GM23338 (cell line): ENCODE data around the gene VPS37B. TPM values are rescaled to one million over a fixed set of nuclear protein-coding genes. Genes with fewer than 3 reads are reported as not detected.

Experiments
- ATAC-seq: fragments of 200-7000 bp; cut with Tn5 transposase; 3 replicates; pipeline ENCODE4 v1.9.1; 2020
- DNase-seq: peaks from one replicate; pipeline ENCODE4 v3.0.0-alpha.2; 2015; ENCODE audit warnings: low spot score
- H2AFZ ChIP-seq: fragments of 200-600 bp; sonication (generic); 2 replicates; pipeline ENCODE4 v1.8.0; 2016; ENCODE audit warnings: antibody characterized with exemption, mild to moderate bottlenecking, moderate library complexity
- H3F3A ChIP-seq: fragments of 200-600 bp; sonication (generic); replicated peaks from 2 replicates; pipeline ENCODE4 v1.8.0; 2017; ENCODE audit warnings: antibody characterized with exemption, mixed run types, low read depth
- H3K27ac ChIP-seq: fragments of 200-600 bp; sonication (generic); 2 replicates; pipeline ENCODE4 v1.6.1; 2016; ENCODE audit warnings: low read depth
- H3K27me3 ChIP-seq: fragments of 200-600 bp; sonication (generic); 2 replicates; pipeline ENCODE4 v1.8.0; 2016; ENCODE audit warnings: mild to moderate bottlenecking, mixed run types, moderate library complexity; ENCODE audit not compliant: insufficient read depth
- H3K36me3 ChIP-seq: fragments of 200-600 bp; sonication (generic); 2 replicates; pipeline ENCODE4 v1.8.0; 2016; ENCODE audit warnings: mild to moderate bottlenecking; ENCODE audit not compliant: insufficient read depth
- H3K4me1 ChIP-seq: fragments of 200-600 bp; sonication (generic); 2 replicates; pipeline ENCODE4 v1.8.0; 2016; ENCODE audit warnings: mild to moderate bottlenecking, moderate library complexity; ENCODE audit not compliant: insufficient read depth
- H3K4me2 ChIP-seq: fragments of 200-600 bp; sonication (generic); 2 replicates; pipeline ENCODE4 v1.7.1; 2017; ENCODE audit warnings: mixed run types
- H3K4me3 ChIP-seq: fragments of 200-600 bp; sonication (generic); 2 replicates; pipeline ENCODE4 v1.6.1; 2016; ENCODE audit warnings: mixed run types
- H3K79me2 ChIP-seq: fragments of 200-600 bp; sonication (generic); replicated peaks from 2 replicates; pipeline ENCODE4 v1.8.0; 2017; ENCODE audit warnings: mild to moderate bottlenecking; ENCODE audit not compliant: insufficient read depth
- H3K9me2 ChIP-seq: fragments of 200-600 bp; sonication (generic); 2 replicates; pipeline ENCODE4 v1.8.0; 2017; ENCODE audit not compliant: insufficient read depth
- H4K20me1 ChIP-seq: fragments of 200-600 bp; sonication (generic); replicated peaks from 2 replicates; pipeline ENCODE4 v1.8.0; 2017; ENCODE audit warnings: mild to moderate bottlenecking; ENCODE audit not compliant: insufficient read depth
- H3K27ac Mint-ChIP-seq: 2 replicates; pipeline ENCODE4 v1.8.0; 2020; ENCODE audit warnings: inconsistent platforms, mild to moderate bottlenecking, moderate library complexity, mixed read lengths
- H3K27me3 Mint-ChIP-seq: 3 replicates; pipeline ENCODE4 v1.8.0; 2022; ENCODE audit warnings: low read depth, mild to moderate bottlenecking, moderate library complexity, mixed read lengths, inconsistent platforms; ENCODE audit not compliant: insufficient read depth, poor library complexity
- H3K36me3 Mint-ChIP-seq: 3 replicates; pipeline ENCODE4 v1.8.0; 2021; ENCODE audit warnings: low read depth, mild to moderate bottlenecking, inconsistent platforms, moderate library complexity, mixed read lengths
- H3K4me1 Mint-ChIP-seq: 3 replicates; pipeline ENCODE4 v1.8.0; 2020; ENCODE audit warnings: mild to moderate bottlenecking, inconsistent platforms, mixed read lengths
- H3K4me3 Mint-ChIP-seq: 3 replicates; pipeline ENCODE4 v1.8.0; 2021; ENCODE audit warnings: moderate library complexity, mild to moderate bottlenecking, inconsistent platforms, mixed read lengths
- H3K9me3 Mint-ChIP-seq: 3 replicates; pipeline ENCODE4 v1.8.0; 2020; ENCODE audit warnings: moderate library complexity, mild to moderate bottlenecking, inconsistent platforms, mixed read lengths
- CREB1 ChIP-seq: fragments of 250-450 bp; sonication (Bioruptor Pico); IDR thresholded peaks from 2 replicates; pipeline ENCODE4 v1.5.0; 2020; ENCODE audit warnings: low read depth, mild to moderate bottlenecking, moderate library complexity
- CTCF ChIP-seq, 2 experiments: fragments of 200-600 bp in 1 of 2; sonication (generic) in 1 of 2; conservative IDR thresholded peaks; 2 replicates each; pipeline versions ENCODE4 v1.5.1 to v1.6.1; 2016 to 2017; ENCODE audit warnings: antibody characterized with exemption in 2 of 2, low read depth in 2 of 2, mild to moderate bottlenecking in 2 of 2, moderate library complexity in 1 of 2
- EZH2 ChIP-seq: fragments of 200-600 bp; sonication (generic); IDR thresholded peaks from one replicate; pipeline ENCODE4 v1.8.0; 2017; ENCODE audit warnings: antibody characterized with exemption, mild to moderate bottlenecking, low read depth; ENCODE audit not compliant: unreplicated experiment
- EZH2phosphoT487 ChIP-seq: fragments of 200-600 bp; sonication (generic); IDR thresholded peaks from one replicate; pipeline ENCODE4 v1.8.1; 2018; ENCODE audit warnings: antibody characterized with exemption; ENCODE audit not compliant: unreplicated experiment
- JUNB ChIP-seq: IDR thresholded peaks from one replicate; pipeline ENCODE4 v1.6.1; 2016; ENCODE audit warnings: antibody characterized with exemption; ENCODE audit not compliant: unreplicated experiment
- NANOG ChIP-seq: IDR thresholded peaks from 2 replicates; pipeline ENCODE4 v1.6.1; 2016; ENCODE audit warnings: antibody characterized with exemption, borderline replicate concordance
- POLR2AphosphoS5 ChIP-seq: IDR thresholded peaks from 2 replicates; pipeline ENCODE4 v1.6.1; 2016; ENCODE audit warnings: antibody characterized with exemption, low read depth
- STAT1 ChIP-seq: IDR thresholded peaks from one replicate; pipeline ENCODE4 v1.6.1; 2016; ENCODE audit warnings: antibody characterized with exemption; ENCODE audit not compliant: unreplicated experiment
- ZNF114 ChIP-seq: fragments of 250-450 bp; sonication (Bioruptor Pico); IDR thresholded peaks from 2 replicates; pipeline ENCODE4 v1.5.0; 2020; ENCODE audit warnings: mild to moderate bottlenecking, moderate library complexity
- ZNF331 ChIP-seq: fragments of 250-450 bp; sonication (Bioruptor Pico); IDR thresholded peaks from 2 replicates; pipeline ENCODE4 v1.5.0; 2020; ENCODE audit warnings: low read depth, mild to moderate bottlenecking, moderate library complexity
- ZNF462 ChIP-seq: fragments of 250-450 bp; sonication (Bioruptor Pico); IDR thresholded peaks from 2 replicates; pipeline ENCODE4 v1.5.0; 2020; ENCODE audit warnings: mild to moderate bottlenecking, moderate library complexity
- polyA plus RNA-seq: library from polyadenylated mRNA; unstranded; fragments of >200 nt; fragmentation: Nextera tagmentation; extraction: Ambion mirVana; gene quantifications from 2 replicates; pipeline ENCODE4 v1.2.1, GENCODE V29; 2016
- total RNA-seq: library from RNA; depleted of rRNA; stranded (reverse); fragments of >200 nt; shearing (Covaris generic); gene quantifications from 2 replicates; pipeline ENCODE4 v1.2.3, GENCODE V29; 2014
- TF ChIP-seq, protein P1 (sequence below): IDR thresholded peaks from 2 replicates; pipeline ENCODE4 v1.6.1; 2016; ENCODE audit warnings: antibody characterized with exemption
- TF ChIP-seq, protein P2 (sequence below): IDR thresholded peaks from one replicate; pipeline ENCODE4 v1.6.1; 2018; ENCODE audit warnings: antibody characterized with exemption; ENCODE audit not compliant: unreplicated experiment

Gene VPS37B
- total and polyA plus RNA-seq, 2 experiments from 2014 or later, result 6.7 to 10.9 TPM

DNA sequence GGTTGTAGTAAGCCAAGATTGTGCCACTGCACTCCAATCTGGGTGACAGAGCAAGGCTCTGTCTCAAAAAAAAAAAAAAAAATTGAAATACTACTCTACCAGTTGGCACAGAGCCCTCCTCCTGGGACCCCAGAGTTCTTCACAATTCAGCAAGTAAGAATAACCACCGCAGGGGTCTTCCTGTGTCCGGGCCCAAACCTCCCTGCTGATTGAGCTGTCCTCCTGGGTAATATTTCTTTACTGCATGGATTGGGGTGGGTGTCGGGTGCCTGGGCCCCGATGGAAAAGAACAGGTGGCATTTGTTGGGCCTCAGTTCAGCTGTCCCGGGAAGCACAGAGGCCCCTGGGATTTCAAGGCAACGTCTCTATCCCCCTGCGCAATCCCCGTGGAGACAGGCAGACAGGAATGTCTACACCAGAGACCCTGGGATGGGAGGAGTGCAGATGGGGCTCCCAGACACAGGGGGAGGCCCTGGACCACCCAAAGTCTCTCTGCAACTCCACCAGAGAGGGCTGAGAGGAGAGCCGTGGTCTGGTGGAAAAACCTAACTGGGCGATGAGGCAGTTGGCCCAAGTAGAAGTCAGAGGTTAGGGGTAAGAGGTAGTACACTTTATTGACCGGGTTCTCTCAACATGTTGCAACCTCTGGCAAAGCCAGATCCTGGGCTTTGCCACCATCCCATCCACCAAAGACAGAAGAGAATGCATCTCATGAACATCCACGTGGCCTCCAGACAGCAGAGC is 32.7 kb upstream of the VPS37B start:
- Histone ChIP-seq H3K4me1 (no peaks in the 10 kb centered on the region), H3K9me2 (no peaks in the 10 kb centered on the region), H3K79me2 (no peaks in the 10 kb centered on the region), H3F3A (no peaks in the 10 kb centered on the region), H3K36me3 (no peaks in the 10 kb centered on the region), H4K20me1 (no peaks in the 10 kb centered on the region; the same call in 1 of the 2 replicates), H3K4me2 (no peak overlapping the region), H2AFZ (no peak overlapping the region), H3K27me3 (no peaks in the 10 kb centered on the region), H3K27ac (no peak overlapping the region), H3K4me3 (no peak overlapping the region)
- DNase-seq (no peak), ATAC-seq (no peak)
- Mint-ChIP-seq H3K27me3 (peaks cover 7% of the 10 kb centered on the region), H3K4me3 (no peak overlapping the region), H3K9me3 (no peaks in the 10 kb centered on the region), H3K36me3 (no peaks in the 10 kb centered on the region), H3K4me1 (no peaks in the 10 kb centered on the region; the same call in 2 of the 3 replicates), H3K27ac (no peak overlapping the region; the same call in 1 of the 2 replicates)
- TF ChIP-seq EZH2phosphoT487, result no peak
- no peak for TF ChIP-seq STAT1
- TF ChIP-seq POLR2AphosphoS5, result no peak
- no peak for TF ChIP-seq EZH2
- TF ChIP-seq CREB1 (CRISPR knock-in tag), result no peak
- TF ChIP-seq, protein P1, sequence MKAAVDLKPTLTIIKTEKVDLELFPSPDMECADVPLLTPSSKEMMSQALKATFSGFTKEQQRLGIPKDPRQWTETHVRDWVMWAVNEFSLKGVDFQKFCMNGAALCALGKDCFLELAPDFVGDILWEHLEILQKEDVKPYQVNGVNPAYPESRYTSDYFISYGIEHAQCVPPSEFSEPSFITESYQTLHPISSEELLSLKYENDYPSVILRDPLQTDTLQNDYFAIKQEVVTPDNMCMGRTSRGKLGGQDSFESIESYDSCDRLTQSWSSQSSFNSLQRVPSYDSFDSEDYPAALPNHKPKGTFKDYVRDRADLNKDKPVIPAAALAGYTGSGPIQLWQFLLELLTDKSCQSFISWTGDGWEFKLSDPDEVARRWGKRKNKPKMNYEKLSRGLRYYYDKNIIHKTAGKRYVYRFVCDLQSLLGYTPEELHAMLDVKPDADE, result no peak
- TF ChIP-seq ZNF331 (CRISPR knock-in tag), result no peak
- no peak for TF ChIP-seq CTCF (conservative IDR thresholded peaks at IDR 0.05; ENCODE audit: low read depth in 2 of 2)
- TF ChIP-seq, protein P2, sequence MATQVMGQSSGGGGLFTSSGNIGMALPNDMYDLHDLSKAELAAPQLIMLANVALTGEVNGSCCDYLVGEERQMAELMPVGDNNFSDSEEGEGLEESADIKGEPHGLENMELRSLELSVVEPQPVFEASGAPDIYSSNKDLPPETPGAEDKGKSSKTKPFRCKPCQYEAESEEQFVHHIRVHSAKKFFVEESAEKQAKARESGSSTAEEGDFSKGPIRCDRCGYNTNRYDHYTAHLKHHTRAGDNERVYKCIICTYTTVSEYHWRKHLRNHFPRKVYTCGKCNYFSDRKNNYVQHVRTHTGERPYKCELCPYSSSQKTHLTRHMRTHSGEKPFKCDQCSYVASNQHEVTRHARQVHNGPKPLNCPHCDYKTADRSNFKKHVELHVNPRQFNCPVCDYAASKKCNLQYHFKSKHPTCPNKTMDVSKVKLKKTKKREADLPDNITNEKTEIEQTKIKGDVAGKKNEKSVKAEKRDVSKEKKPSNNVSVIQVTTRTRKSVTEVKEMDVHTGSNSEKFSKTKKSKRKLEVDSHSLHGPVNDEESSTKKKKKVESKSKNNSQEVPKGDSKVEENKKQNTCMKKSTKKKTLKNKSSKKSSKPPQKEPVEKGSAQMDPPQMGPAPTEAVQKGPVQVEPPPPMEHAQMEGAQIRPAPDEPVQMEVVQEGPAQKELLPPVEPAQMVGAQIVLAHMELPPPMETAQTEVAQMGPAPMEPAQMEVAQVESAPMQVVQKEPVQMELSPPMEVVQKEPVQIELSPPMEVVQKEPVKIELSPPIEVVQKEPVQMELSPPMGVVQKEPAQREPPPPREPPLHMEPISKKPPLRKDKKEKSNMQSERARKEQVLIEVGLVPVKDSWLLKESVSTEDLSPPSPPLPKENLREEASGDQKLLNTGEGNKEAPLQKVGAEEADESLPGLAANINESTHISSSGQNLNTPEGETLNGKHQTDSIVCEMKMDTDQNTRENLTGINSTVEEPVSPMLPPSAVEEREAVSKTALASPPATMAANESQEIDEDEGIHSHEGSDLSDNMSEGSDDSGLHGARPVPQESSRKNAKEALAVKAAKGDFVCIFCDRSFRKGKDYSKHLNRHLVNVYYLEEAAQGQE, result no peak
- TF ChIP-seq NANOG, result no peak
- no peak for TF ChIP-seq ZNF462
- TF ChIP-seq JUNB, result no peak
- no peak for TF ChIP-seq ZNF114 (CRISPR knock-in tag)
